Activated T-helper 2 cell treated with anti-CD3 and anti-CD28 coated beads, Interferon-gamma antibody, Interleukin-2, Interleukin-4, amounts not matched to agents 10 μg/mL and 5 μg/mL and 100 μg/mL, durations not matched to agents 14 hours and 24 hours and 36 hours (primary cell): ENCODE data around the gene RNU4-1. TPM values are rescaled to one million over a fixed set of nuclear protein-coding genes. Genes with fewer than 3 reads are reported as not detected.
A peak's percentile ranks its signal among the peaks of the same experiment; 100 is the strongest.

ENCODE experiments used
- DNase-seq: peaks from one replicate; pipeline ENCODE4 v3.0.0; 2021; ENCODE audit warnings: low spot score
- H3K27ac Mint-ChIP-seq: one replicate; pipeline ENCODE4 v1.8.0; 2021; ENCODE audit warnings: mixed read lengths
- H3K27me3 Mint-ChIP-seq: one replicate; pipeline ENCODE4 v1.8.0; 2021; ENCODE audit warnings: low read depth, mixed read lengths
- H3K36me3 Mint-ChIP-seq: one replicate; pipeline ENCODE4 v1.8.0; 2021; ENCODE audit warnings: low read depth, mixed read lengths
- H3K4me1 Mint-ChIP-seq: one replicate; pipeline ENCODE4 v1.8.0; 2021; ENCODE audit warnings: low read depth, mixed read lengths
- H3K4me3 Mint-ChIP-seq: one replicate; pipeline ENCODE4 v1.8.0; 2021; ENCODE audit warnings: low read depth, mild to moderate bottlenecking, moderate library complexity, mixed read lengths
- H3K9me3 Mint-ChIP-seq: one replicate; pipeline ENCODE4 v1.8.0; 2021; ENCODE audit warnings: mixed read lengths
- intact Hi-C: fragments of 100-400 bp; cut with micrococcal nuclease; formaldehyde crosslinking; loops from one replicate; pipeline ENCODE4 v1.15.1; 2023
- total RNA-seq: library from RNA; stranded (reverse); gene quantifications from 2 replicates; pipeline ENCODE4 v1.2.3, GENCODE V29; 2022

Gene RNU4-1
- total RNA-seq, 1 donor from 2014 or later: 2,603 TPM

DNA sequence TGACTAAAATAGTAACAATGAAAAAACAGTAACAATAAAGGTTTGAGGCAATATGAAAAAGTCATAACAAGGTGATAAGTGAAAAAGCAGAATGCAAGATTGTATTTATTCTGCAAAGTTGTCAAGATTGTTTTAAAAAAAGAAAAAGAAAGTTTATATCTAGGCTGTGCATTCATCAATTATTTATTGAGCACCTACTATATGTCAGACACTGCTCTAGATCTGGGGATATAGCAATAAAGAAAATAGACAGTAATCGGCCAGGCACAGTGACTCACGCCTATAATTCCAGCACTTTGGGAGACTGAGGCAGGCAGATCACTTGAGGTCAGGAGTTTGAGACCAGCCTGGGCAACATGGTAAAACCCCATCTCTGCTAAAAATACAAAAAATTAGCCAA, 30.7 kb upstream of the RNU4-1 start:
- DNase-seq: no peak
- Mint-ChIP-seq H3K27me3 (peaks cover 3% of the 10 kb centered on the region), H3K27ac (no peak overlapping the region), H3K4me1 (peaks cover 9% of the 10 kb centered on the region), H3K9me3 (no peaks in the 10 kb centered on the region), H3K4me3 (no peak overlapping the region), H3K36me3 (no peaks in the 10 kb centered on the region)
- intact Hi-C loops: loop anchor here (10.0 kb wide), 1 partner anchor 261 kb away; the partner anchor contains the start of gene POP5

DNA sequence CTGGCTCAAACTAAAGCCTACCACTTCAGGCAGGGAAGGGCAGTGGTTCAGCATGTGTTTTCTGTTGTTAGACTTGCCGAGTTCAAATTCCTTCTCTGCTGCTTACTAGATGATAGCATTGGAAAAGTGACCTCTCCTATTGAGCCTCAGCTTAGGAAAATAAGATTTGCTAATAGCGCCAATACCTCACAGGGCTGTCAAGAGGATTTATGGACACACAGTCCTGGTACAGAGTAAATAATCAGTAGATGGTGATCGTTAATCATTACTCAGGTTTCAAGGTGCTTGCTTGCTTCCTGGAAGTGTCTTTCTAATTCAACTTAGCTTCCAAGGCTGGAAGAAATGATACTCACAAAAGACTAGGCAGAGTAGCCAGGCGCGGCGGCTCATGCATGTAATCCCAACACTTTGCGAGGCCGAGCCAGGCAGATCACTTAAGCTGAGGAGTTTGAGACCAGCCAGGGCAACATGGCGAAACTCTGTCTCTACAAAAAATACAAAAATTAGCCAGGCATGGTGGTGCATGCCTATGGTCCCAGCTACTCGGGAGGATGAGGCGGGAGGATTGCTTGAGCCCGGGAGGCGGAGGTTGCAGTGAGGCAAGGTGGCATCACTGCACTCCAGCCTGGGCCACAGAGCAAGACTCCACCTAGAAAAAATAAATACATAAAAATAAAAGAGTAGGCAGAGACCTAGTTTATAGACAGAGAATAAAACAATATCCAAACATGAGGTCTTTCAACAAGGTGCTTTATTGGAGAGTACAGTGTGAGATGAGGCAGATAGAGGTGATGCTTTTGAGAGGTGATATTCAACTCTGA, 28.6 kb upstream of the RNU4-1 start:
- no peak for DNase-seq
- intact Hi-C loops: loop anchor here (10.0 kb wide), 1 partner anchor 263 kb away; the partner anchor contains the start of gene POP5
- H3K4me3 Mint-ChIP-seq: no peak overlapping the region
- H3K27me3 Mint-ChIP-seq: peaks cover 7% of the 10 kb centered on the region
- peaks cover 19% of the 10 kb centered on the region for H3K4me1 Mint-ChIP-seq
- H3K9me3 Mint-ChIP-seq: no peaks in the 10 kb centered on the region
- H3K27ac Mint-ChIP-seq: no peak overlapping the region
- no peaks in the 10 kb centered on the region for H3K36me3 Mint-ChIP-seq

DNA sequence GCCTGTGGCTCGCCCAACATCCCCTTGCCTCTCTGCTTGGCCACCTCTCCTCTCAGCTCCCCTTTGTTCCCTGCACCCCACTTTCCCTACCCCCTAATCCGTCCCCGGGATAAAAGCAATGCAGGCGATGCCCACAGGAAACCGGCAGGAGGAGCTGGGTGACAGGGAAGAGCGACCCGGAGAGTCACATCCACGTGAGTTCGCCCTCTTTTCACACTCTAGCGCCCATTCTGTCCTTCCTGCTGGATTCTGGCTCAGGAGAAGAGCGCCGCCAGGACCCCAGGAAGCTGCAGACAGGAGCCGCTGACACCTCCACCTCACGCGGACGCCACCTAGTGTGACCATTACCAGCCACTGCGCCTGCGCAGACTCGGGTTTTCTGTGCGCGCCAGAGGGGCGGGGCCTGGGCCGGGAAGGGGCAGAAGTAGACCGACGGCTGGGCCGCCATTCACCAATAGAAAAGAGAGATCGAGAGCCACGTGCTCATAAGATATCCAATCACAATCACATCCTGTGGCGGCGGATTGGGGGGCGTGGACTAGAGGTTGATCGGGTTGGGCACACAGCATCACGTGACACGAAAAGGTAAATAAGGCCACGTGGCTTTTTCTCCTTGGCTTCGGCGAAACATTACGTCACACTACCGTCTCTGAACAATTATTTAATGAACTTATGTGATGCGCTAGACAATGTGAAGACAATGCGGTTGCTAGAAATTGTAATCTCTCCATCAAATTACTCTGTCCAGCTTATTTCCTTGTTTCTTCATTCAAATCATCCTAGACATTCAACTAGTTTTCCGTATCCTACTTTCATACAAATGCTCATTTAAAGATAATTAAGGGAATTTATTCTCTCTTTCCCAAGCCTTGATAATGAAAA, 24.4 kb upstream of the RNU4-1 start:
- Mint-ChIP-seq H3K36me3 (no peaks in the 10 kb centered on the region), H3K4me1 (peaks cover 11% of the 10 kb centered on the region), H3K9me3 (no peaks in the 10 kb centered on the region), H3K27me3 (peaks cover 4% of the 10 kb centered on the region), H3K4me3 (peak overlapping the region; percentile 95), H3K27ac (peak overlapping the region; percentile 96)
- intact Hi-C loops: loop anchor here (1.0 kb wide), 2 partner anchors 15 to 25 kb away; partner anchors contain the start of gene SIRT4
- DNase-seq: peak; percentile 100

DNA sequence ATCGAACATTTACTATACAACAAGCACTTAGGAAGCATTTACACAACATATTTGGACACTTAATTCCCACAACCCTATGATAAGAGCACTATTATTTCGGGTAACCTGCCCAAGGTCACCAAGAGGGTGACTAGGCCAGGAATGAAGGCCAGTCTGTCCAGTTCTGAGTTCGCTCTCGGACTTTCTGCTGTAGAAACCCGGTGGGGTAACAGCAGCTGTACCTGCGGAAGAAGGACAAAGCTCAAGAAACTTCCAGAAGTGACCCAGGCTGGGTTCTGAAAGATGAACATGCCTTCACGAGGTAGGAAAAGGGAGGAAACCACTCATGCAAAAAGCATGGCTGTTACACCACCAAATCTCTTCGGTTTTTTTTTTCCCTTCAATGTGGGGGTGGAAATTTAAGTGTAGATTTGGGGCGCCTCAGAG, 23.8 kb upstream of the RNU4-1 start:
- Mint-ChIP-seq H3K36me3 (no peaks in the 10 kb centered on the region), H3K27ac (peak overlapping the region; percentile 96), H3K4me1 (peaks cover 11% of the 10 kb centered on the region), H3K27me3 (peaks cover 4% of the 10 kb centered on the region), H3K4me3 (peak overlapping the region; percentile 95), H3K9me3 (no peaks in the 10 kb centered on the region)
- intact Hi-C loops: loop anchor here (1.0 kb wide), 2 partner anchors 15 to 25 kb away; partner anchors contain the start of gene SIRT4
- no peak for DNase-seq

DNA sequence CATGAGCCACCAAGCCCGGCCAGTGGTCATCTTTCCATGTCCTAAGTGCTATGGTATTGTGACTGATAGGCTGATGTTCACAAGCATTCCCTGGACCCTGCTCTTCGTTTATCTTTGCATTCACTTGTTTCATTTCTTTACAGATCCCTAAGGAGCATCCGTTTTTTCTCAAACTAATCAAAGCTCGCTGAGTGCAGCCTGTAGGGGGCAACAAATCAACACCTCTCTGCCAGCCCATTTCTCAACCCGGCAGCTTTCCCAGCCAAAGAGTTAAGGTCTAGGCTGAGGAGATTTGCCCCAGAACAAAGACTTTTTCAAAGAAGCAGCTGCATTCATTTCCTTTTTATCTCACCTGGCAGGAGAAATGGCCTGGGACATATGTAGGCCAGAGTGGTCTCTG, 21.2 kb upstream of the RNU4-1 start:
- no peak for DNase-seq
- Mint-ChIP-seq H3K9me3 (no peaks in the 10 kb centered on the region), H3K4me3 (no peak overlapping the region), H3K36me3 (no peaks in the 10 kb centered on the region), H3K4me1 (peaks cover 11% of the 10 kb centered on the region), H3K27me3 (peaks cover 4% of the 10 kb centered on the region), H3K27ac (no peak overlapping the region)
- intact Hi-C loops: no loop called here

DNA sequence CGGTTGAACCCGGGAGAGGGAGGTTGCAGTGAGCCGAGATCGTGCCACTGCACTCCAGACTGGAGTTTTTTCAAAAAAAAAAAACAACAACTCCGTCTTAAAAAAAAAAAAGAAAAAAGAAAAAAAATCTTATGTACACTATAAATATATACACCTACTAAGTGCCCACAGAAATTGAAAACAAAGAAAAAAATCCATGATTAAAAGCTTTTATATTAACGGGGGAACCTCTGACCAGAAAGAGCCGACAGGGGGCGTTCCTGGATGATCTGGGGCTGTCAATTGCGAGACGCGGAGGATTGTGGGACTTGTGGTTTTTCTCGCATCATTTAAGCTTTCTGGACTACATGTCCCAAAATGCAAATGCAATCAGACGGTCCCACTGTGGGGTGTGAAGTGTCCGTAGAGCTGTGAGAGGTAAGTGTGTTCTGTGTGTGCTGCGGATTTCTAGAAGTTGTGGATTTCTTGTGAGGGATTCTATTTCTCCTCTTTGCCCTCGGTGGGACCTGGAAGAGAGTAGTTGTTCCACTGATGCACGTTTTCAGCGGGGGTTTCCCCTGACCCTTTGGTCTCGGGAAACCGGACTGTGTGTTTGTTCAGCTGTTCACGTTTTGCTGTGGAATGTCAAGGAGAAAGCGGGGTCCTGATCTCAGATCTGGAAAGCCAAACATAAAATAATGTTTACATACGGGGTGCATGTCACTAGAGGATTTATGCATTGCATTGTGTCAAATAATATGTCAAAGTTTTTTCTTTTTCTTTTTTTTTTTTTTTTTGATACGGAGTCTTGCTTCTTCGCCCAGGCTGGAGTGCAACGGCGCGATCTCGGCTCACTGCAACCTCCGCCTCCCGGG, 9.2 kb upstream of the RNU4-1 start, which contains the start of gene SIRT4:
TSS of gene SIRT4 (plus strand) at position 360 of the 854 bp plus-strand sequence. CDS start 1,241 bp downstream, outside the sequence.
- no peaks in the 10 kb centered on the region for H3K27me3 Mint-ChIP-seq
- H3K27ac Mint-ChIP-seq: peak within 1 kb of the TSS; percentile 71
- peak within 1 kb of the TSS; percentile 86 for H3K4me3 Mint-ChIP-seq
- no peaks in the 10 kb centered on the region for H3K9me3 Mint-ChIP-seq
- peaks cover 6% of the 10 kb centered on the region for H3K36me3 Mint-ChIP-seq
- DNase-seq: peak; percentile 82
- intact Hi-C loops: loop anchor here (1.0 kb wide), 2 partner anchors 9 to 15 kb away; partner anchors contain the start of gene RNU4-1
- H3K4me1 Mint-ChIP-seq: peaks cover 7% of the 10 kb centered on the region

DNA sequence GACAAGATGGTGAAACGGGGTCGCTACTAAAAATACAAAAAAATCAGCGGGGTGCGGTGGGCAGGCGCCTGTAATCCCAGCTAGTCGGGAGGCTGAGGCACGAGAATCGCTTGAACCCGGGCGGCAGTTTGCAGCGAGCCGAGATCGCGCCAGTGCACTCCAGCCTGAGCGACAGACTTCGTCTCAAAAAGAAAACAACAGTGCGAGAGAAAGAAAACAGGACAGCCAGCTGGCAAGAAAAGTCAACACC, 701 bp downstream of the RNU4-1 start:
- peaks cover 10% of the 10 kb centered on the region for H3K27me3 Mint-ChIP-seq
- H3K36me3 Mint-ChIP-seq: no peaks in the 10 kb centered on the region
- no peak for DNase-seq
- no peak overlapping the region for H3K4me3 Mint-ChIP-seq
- intact Hi-C loops: loop anchor here (1.0 to 2.0 kb wide), 4 partner anchors 25 to 280 kb away; partner anchors contain the start of gene PXN
- H3K9me3 Mint-ChIP-seq: no peaks in the 10 kb centered on the region
- no peak overlapping the region for H3K27ac Mint-ChIP-seq
- H3K4me1 Mint-ChIP-seq: peaks cover 8% of the 10 kb centered on the region

DNA sequence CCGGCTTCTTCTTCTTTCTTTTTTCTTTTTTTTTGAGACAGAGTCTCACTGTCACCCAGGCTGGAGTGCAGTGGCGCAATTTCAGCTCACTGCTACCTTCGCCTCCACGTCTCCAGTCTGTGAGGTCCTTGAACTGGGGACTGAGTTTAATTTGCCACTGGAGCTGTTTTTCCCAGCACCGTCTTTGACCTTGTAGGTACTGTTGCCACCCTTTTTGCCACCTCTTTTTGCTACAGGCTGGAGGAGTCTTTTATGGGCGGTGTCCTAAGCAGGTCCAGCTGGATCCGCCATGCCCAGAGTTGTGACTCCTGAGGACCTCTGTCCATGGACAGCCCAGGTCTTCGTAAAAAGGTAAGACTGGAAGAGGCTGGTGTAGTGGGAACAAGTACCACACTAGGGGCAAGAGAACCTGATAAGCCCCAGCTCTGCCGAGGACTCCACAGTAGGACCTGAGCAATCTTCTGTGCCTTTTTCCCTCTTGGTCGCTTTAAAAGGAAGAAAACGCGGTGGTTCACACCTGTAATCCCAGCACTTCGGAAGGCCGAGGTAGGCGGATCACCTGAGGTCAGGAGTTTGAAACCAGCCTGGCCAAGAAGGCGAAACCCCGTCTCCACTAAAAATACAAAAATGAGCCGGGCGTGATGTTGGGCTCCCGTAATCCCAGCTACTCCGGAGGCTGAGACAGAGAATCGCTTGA, 2.3 kb downstream of the RNU4-1 start:
- Mint-ChIP-seq H3K27ac (no peak overlapping the region), H3K4me3 (no peak overlapping the region), H3K9me3 (no peaks in the 10 kb centered on the region), H3K27me3 (peaks cover 12% of the 10 kb centered on the region), H3K4me1 (peaks cover 8% of the 10 kb centered on the region), H3K36me3 (no peaks in the 10 kb centered on the region)
- peak; percentile 41 for DNase-seq
- intact Hi-C loops: loop anchor here (1.0 to 2.0 kb wide), 2 partner anchors 38 to 59 kb away; no protein-coding TSS in a partner anchor

DNA sequence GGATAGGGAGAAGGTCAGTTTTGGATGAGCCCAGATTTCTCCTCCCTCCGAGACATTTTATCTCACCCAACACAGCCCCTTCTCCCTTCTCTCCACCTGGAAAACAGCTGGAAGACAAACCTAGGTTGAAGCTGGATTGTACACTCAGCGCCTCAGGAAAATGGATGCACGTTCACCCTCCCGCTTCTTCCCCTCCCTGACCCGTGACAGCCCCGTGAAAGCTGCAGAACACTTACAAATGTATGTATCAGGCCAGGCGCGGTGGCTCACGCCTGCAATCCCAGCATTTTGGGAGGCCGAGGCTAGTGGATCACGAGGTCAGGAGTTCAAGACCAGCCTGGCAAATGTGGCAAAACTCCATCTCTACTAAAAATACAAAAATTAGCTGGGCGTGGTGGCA, 5.5 kb downstream of the RNU4-1 start:
- Mint-ChIP-seq H3K4me3 (no peak overlapping the region), H3K4me1 (peaks cover 8% of the 10 kb centered on the region), H3K27me3 (peaks cover 12% of the 10 kb centered on the region), H3K9me3 (no peaks in the 10 kb centered on the region), H3K27ac (no peak overlapping the region), H3K36me3 (no peaks in the 10 kb centered on the region)
- intact Hi-C loops: no loop called here
- DNase-seq: no peak

DNA sequence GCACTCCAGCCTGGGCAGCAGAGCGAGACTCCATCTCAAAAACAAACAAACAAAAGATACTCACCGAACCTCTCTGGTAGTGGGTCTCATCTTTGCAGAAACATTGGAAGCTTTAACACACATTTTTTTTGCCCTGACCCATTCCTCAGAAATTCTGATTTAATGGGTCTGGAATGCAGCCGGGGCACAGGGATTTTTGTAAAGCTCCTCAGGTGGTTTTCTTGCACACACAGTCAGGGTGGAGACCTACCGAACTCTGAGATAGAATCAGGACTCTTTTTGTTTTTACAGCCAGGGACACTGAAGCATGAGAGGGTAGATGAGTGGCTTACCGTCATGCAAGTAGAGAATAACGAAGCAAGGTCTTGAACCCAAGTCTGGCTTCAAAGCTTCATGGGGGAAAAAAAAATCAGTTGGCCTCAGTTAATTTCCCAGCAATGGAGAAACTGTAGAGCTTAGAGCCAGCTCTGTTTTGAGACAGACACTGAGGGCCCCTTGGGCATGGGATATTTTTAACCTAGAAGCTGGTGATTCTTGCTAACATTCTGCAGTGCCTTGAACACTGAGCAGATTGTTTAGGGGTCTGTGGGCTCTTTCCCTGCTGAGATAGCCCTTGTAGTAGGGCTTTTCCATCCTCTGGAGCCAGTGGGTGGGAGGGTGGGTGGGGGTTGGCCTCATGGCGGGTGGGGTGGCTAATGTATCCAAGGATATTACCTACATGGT, 6.1 kb downstream of the RNU4-1 start:
- intact Hi-C loops: no loop called here
- no peak for DNase-seq
- H3K9me3 Mint-ChIP-seq: no peaks in the 10 kb centered on the region
- peaks cover 8% of the 10 kb centered on the region for H3K4me1 Mint-ChIP-seq
- no peak overlapping the region for H3K4me3 Mint-ChIP-seq
- H3K27me3 Mint-ChIP-seq: peaks cover 12% of the 10 kb centered on the region
- H3K27ac Mint-ChIP-seq: no peak overlapping the region
- H3K36me3 Mint-ChIP-seq: no peaks in the 10 kb centered on the region

DNA sequence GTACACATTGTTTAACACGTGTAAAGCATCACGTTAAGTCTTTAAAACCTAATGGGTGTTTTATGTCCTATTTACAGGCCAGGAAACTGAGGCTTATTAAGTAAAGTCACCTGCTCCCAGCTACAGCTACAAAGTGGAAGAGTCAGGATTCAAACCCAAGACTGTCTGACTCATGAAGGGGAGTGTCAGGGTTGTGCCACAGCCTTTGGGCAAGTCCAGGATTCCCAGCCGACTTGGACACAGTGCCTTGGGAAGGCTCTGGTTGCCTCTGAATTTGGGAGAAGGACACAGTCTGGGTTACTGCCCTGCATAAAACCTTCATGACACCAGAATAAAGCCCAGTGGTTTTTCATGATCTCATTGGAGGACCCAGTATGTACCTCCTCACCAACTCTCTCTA, 8.7 kb downstream of the RNU4-1 start:
- H3K9me3 Mint-ChIP-seq: no peaks in the 10 kb centered on the region
- no peak for DNase-seq
- intact Hi-C loops: no loop called here
- no peaks in the 10 kb centered on the region for H3K36me3 Mint-ChIP-seq
- H3K27me3 Mint-ChIP-seq: peaks cover 6% of the 10 kb centered on the region
- H3K4me3 Mint-ChIP-seq: no peak overlapping the region
- no peak overlapping the region for H3K27ac Mint-ChIP-seq
- no peaks in the 10 kb centered on the region for H3K4me1 Mint-ChIP-seq
